ENCODE results near the gene IL12RB2.
A peak's percentile ranks its signal among the peaks of the same experiment; 100 is the strongest.

IL12RB2 gene

GRCh38 chr1:67376381-67376780 is 68.7 kb downstream of the IL12RB2 start:
- peak; percentile 48; the same call in 1 of the 2 replicates for TF ChIP-seq ZNF513 (tag by site-specific recombination; IDR thresholded peaks at IDR 0.05)
- TF ChIP-seq PRDM2 (tag by site-specific recombination; IDR thresholded peaks at IDR 0.05; ENCODE audit: borderline replicate concordance): no peak
- peak; percentile 88 for TF ChIP-seq EGR2 (tag by site-specific recombination; IDR thresholded peaks at IDR 0.05; ENCODE audit: low read depth)
- no peak for TF ChIP-seq ZNF645 (tag by site-specific recombination; IDR thresholded peaks at IDR 0.05)
- TF ChIP-seq ZFHX2 (tag by site-specific recombination; conservative IDR thresholded peaks at IDR 0.05): peak; percentile 85
- POLR2A ChIA-PET: no interaction called here
- no peak overlapping the region for H3K27ac ChIP-seq (ENCODE audit: extremely low read depth, low read depth, low read length)

GRCh38 chr1:67377253-67377652 is 69.6 kb downstream of the IL12RB2 start:
- Histone ChIP-seq H3K9me3 (ENCODE audit: control insufficient read depth, insufficient read depth, low read depth, low read length) (no peaks in the 10 kb centered on the region), H3K4me3 (ENCODE audit: low read depth, low read length) (no peak overlapping the region), H3K36me3 (ENCODE audit: control insufficient read depth in 2 of 2, insufficient read depth in 1 of 2, low read length in 2 of 2) (peaks cover 0 to 6% of the 10 kb centered on the region in 2 experiments; a peak in 1 of 3 replicates), H3K4me1 (ENCODE audit: control insufficient read depth, insufficient read depth, low read length) (no peaks in the 10 kb centered on the region), H3K27ac (ENCODE audit: extremely low read depth, low read depth, low read length) (no peak overlapping the region)
- ChIA-PET CTCF (interaction anchor here (0.6 kb wide), 1 partner anchor 9 kb away, joined by 3 read pairs; no protein-coding TSS in a partner anchor), POLR2A (no interaction called here)
- peak; percentile 29; the same call in 1 of the 2 replicates for TF ChIP-seq ZNF629 (tag by site-specific recombination; IDR thresholded peaks at IDR 0.05)
- TF ChIP-seq ZNF324 (tag by site-specific recombination; IDR thresholded peaks at IDR 0.05): no peak
- TF ChIP-seq ZNF416 (tag by site-specific recombination; IDR thresholded peaks at IDR 0.05): no peak
- no peak for TF ChIP-seq OVOL3 (tag by site-specific recombination; IDR thresholded peaks at IDR 0.05)
- peak; percentile 37; the same call in 1 of the 2 replicates for TF ChIP-seq PRDM6 (tag by site-specific recombination; IDR thresholded peaks at IDR 0.05)
- no peak for TF ChIP-seq ZNF10 (tag by site-specific recombination; IDR thresholded peaks at IDR 0.05)
- 0 out of 2 replicates have a peak, but pooled peaks have one; percentile 19 for TF ChIP-seq ZNF335 (tag by site-specific recombination; conservative IDR thresholded peaks at IDR 0.05)
- no peak for TF ChIP-seq BCL11A (tag by site-specific recombination; IDR thresholded peaks at IDR 0.05; ENCODE audit: low read depth)

More at GRCh38 chr1:67376381-67376780, 68.7 kb downstream of the IL12RB2 start:
- CTCF ChIA-PET: no interaction called here
- Histone ChIP-seq H3K9me3 (ENCODE audit: control insufficient read depth, insufficient read depth, low read depth, low read length) (no peaks in the 10 kb centered on the region), H3K4me3 (ENCODE audit: low read depth, low read length) (no peak overlapping the region), H3K4me1 (ENCODE audit: control insufficient read depth, insufficient read depth, low read length) (no peaks in the 10 kb centered on the region), H3K36me3 (ENCODE audit: control insufficient read depth in 2 of 2, insufficient read depth in 1 of 2, low read length in 2 of 2) (peaks cover 0 to 6% of the 10 kb centered on the region in 2 experiments; a peak in 1 of 3 replicates)

Measured in HEK293 (cell line).